HG02798 (cell line): ENCODE data around the gene B4GALT5.
"Not testable (repeated sequence)": the region's sequence is repeated elsewhere in the genome, so short reads cannot be mapped to it uniquely, and the experiment has no call there.

Experiments
- ATAC-seq: cut with Tn5 transposase; IDR thresholded peaks from one replicate; pipeline ENCODE4 v1.9.1; 2021; ENCODE audit warnings: mild to moderate bottlenecking; ENCODE audit not compliant: unreplicated experiment, poor library complexity

Gene B4GALT5

DNA sequence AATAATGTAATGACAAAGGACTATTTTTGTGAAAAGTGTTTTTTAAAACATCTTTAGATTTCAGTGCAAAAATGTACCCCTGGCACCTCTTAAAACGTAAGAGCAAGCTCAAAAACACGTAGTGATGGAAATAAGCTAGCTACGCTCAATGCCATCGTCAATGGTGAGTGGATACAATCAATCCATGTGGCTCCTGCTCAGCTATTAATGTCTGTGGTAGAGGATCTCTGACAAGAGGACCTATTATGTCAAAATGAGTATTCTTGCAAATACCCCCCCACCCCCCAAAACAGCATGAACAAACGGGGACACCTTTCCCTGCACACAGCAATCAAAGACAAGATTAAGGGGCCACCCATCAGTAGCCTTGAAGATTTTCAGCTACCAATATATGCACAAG, 80.7 kb downstream of the B4GALT5 start:
- no peak for ATAC-seq

DNA sequence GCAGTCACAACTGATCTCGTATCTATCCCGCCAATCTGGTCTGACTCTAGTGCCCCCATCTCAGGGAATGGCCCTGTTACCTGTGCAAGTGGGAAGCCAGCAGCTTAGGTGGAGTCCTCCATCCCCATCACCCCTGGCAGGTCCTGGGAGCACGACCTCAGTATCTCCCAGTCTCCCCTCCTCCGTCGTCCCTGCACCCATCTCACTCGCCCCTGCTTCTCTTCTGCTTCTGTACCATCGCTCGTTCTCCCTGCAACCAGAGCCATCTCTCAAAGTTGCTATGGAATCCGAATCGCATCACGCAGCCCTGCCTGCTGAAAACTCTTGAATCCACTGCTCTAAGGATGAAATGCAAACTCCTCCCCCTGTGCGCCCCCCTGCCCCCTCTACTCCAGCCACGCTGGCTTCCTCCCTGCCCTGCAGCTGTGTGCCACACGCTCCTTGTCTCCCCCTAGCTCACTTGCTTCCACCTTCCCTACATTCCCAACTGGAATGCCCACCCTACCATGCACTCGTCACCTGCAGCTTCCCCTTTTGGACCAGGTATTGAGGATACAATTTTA, 81.7 kb downstream of the B4GALT5 start:
- ATAC-seq, result no peak

DNA sequence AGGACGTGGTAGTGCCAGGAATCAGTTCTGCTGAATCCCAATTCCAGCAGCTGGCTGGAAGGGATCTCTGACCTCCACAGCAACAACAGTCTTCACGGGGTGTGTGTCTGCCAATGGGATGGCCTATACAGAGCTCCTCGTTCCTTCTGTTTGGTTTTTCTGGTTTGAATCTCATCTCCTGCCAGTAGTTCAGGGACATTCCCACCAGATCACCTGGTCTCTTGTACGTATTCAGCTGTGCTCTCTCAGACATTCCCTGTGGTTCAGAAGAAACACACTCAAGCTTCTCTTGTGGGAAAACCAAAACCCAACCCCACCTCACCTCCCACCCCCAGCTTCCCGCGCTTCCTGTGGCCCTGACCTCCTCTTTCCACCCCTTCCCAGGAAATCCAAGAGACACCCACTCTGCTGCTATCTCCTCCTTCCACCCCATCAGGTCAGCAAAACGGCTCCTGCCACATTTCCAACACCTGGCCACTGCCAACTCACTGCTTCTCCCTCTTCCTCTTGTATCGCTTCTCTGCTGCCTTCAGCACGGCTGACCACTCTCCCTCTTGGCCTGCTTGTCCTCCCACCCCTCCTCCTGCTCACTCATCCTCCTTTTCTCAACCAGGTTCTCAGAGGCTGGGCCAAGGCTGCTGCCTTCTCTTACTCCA, 82.5 kb downstream of the B4GALT5 start:
- peak; percentile 31 for ATAC-seq

DNA sequence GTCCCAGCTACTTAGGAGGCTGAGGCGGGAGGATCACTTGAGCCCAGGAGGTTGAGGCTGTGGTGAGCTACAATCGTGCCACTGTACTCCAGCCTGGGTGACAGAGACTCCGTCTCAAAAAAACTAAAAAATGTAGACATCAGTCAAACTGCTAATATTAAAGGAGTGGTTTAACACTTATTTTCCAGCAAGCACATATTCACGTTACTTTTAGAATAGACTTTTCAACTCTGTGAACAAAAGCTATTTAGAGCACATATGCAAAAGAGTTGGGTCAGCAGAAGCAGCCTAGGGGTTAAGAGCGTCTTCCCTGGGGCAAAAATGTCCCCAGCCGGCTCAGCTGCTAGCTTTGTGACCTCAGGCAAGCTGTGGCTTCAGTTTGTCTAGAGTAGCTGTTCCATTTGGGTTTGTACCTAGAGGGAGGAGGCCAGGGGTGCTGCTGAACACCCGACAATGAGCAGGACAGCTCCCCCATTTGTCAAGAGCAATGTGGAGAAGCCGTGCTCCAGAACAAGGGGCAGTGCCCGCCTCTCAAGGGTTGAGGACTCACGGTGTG, 83.2 kb downstream of the B4GALT5 start:
- ATAC-seq, result peak; percentile 90

DNA sequence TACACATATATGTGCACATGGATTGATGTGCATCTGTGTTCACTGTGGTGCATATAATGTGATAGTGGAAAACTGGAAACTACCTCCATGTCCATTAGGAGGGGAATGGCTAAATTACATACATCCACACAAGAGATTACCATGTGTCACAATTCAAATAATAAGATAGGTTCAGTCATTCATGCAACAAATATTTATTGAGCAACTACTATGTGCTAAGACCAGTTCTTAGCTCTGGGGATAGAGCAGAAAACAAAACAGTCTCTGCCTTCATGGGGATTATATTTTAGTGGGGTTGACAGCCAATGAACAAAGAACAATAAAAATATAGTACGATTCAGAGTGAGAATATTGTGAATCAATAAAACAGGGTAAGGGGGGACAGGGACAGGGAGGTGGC, 84.1 kb downstream of the B4GALT5 start:
- ATAC-seq, result no peak

DNA sequence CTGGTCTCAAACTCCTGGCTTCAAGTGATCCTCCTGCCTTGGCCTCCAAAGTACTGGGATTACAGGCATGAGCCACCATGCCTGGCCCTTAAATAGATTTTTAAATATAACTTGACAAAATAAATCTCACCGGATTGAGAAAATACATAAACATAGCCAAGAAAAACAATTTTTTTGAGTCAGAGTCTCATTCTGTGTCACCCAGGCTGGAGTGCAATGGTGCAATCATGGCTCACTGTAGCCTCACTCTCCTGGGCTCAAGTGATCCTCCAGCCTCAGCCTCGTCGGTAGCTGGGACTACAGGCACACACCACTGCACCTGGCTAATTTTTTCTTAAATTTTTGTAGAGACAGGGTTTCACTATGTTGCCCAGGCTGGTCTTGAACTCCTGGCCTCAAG, 85.4 kb downstream of the B4GALT5 start:
- ATAC-seq, result not testable (repeated sequence)

DNA sequence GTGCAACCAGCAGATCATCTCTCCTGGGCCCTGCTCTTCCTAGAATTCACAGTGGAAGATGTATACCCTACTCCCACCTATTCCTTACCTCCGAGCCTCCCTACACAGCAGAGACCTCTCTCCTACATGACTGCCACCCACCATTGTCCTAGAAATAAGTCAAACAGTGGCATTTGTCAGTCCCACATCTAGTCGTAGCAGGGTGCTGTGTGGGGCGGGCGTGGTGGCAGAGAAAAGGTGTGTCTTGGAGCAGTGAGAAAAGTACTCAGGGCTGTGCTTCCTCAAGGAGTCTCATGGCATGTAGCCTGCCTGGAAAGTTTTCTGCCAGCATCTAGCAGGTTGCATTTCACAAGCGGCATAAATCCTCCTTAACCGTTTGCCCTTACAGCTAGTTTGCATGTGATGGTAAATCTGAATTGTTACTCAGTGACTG, 86.3 kb downstream of the B4GALT5 start:
- no peak for ATAC-seq

DNA sequence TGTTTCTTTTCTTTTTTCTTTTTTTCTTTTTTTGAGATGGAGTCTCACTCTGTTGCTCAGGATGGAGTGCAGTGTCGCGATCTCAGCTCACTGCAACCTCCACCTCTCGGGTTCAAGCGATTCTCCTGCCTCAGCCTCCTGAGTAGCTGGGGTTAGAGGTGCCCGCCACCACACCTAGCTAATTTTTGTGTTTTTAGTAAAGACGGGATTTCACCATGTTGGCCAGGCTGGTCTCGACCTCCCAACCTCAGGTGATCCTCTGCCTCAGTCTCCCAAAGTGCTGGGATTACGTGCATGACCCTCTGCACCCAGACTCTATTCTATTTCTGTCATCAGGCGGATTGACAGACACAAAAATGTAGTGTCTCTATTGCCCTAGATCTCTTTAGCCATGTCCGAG, 88.7 kb downstream of the B4GALT5 start:
- not testable (repeated sequence) for ATAC-seq

DNA sequence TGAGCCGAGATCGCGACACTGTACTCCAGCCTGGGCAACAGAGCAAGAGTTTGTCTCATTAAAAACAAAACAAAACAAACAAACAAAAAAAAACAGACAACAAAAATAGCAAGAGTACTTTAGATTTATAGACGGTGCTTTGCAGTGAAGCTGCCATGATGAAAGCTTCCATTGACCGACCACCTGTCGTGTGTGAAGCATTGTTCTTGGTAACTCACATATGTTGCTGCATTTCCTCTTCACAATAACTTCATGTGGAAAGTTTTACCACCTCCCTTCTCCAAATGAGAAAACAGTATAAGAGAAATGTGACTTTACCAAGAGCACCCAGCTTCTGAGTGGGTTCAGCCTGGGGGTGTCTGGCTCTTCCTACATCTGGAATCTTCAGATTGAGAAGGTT, 89.4 kb downstream of the B4GALT5 start:
- no peak for ATAC-seq

DNA sequence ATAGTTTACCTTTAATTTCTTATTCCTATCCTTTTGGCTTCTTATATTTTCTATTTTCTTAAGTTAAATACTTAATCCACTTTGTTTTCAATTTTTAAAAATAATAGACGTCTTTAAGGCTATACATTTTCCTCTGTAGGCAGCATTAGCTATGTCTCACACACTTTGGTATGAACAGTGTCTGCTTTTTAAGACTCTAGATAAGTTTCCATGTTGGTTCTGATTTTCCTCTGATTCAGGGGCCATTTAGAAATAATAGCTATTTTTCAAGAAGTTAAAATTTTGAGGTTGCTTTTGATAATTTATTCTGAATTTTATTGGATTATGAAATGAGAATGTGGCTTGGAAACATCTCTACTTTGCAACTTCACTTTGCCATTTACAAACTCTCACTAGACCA, 91.4 kb downstream of the B4GALT5 start:
- ATAC-seq, result no peak

DNA sequence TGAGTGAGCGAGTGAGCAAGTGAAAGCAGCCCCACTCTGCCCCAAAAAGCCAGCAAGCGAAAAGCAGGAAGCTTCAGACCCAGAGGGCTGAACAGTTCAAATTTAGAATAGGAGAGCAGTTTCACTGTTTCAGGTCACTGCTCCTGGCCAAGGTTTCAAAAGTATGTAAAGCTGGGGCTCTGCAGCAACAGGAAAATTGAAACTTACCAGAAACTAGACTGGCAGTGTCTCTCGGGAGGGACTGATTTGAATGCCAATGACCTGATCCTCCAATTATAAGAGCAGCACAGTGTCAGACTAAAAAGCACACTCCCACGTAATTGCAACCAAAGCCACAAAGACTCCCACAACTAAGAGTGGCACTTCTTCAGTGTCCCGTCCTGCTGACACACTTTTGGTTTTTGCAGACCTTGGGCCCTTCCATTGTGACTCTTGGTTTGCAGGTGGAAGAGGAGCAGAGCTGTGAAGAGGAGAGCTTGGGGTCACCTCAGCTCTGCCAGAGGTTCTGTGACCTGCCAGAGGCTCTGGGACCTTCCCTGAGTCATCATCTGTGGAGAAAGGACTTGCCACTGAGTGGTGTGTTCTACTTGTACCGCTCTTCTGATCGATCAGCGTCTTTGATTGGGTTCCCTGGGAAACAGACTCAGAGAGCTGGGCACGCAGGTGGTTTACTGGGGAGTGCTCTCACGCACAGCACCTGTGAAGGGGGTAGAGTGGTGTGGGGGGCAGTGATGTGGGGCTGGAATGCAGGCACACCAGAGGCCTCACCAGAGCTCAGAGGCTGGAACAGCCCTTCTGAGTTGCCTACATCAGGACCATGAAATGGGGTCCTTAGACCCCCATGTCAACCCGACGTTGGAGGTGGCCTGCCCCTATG, 93.1 kb downstream of the B4GALT5 start:
- ATAC-seq, result peak; percentile 88

DNA sequence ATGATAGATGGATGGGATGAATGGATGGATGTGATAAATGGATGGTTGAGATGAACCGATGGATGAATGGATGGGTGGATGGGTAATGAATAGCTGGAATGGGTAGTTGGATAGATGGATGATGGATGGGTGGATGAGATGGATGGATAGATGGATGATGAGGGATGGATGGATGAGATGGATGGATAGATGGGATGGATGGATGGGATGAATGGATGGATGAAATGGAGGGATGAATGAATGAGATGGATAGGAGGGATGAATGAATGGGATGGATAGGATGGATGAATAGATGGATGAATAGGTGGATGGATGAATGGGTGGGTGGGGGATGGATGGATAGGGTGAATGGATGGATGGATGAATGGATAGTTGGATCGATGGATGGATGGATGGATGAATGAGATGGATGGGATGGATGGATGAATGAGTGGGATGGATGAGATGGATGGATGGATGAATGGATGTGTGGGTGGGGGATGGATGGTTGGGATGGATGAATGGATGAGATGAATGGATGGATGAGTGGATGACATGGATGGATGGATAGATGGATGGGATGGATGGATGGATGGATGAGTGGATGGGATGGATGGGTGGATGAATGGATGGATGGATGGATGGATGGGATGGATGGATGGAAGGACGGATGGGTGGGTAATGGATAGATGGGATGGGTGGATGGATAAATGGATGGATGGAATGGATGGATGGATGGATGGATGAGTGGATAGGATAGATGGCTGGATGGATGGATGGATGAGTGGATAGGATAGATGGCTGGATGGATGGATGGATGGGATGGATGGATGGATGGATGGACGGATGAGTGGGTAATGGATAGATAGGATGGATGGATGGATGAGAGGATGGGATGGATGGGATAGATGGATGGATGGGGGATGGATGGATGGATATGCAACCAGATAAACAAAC, 94.3 kb downstream of the B4GALT5 start:
- no peak for ATAC-seq

DNA sequence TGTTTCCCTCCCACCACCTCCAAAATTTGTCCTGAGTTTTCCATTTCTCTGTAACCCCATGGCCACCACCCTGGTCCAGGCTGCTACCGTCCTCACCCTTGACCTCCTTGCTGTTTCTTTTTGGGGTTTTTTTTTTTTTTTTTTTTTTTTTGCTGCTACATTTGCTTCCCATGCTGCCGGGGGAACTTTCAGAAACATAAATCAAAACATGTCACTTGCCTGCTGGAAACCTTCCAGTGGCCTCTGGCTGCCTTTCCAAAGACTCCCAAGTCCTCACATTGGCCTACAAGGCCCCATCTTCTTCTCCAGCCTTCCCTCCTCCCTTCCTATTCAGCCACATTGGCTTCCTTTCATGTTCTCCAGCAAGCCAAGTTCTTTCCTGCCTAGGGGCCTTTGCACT, 95.4 kb downstream of the B4GALT5 start:
- no peak for ATAC-seq

DNA sequence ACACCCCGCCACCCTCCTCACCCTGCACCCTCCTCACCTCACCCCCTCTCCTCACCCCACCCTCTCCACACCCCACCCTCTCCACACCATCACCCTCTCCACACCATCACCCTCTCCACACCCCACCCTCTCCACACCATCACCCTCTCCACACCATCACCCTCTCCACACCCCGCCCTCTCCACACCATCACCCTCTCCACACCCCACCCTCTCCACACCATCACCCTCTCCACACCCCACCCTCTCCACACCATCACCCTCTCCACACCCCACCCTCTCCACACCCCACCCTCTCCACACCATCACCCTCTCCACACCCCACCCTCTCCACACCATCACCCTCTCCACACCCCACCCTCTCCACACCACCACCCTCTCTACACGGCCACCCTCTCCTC, 96.3 kb downstream of the B4GALT5 start:
- not testable (repeated sequence) for ATAC-seq

DNA sequence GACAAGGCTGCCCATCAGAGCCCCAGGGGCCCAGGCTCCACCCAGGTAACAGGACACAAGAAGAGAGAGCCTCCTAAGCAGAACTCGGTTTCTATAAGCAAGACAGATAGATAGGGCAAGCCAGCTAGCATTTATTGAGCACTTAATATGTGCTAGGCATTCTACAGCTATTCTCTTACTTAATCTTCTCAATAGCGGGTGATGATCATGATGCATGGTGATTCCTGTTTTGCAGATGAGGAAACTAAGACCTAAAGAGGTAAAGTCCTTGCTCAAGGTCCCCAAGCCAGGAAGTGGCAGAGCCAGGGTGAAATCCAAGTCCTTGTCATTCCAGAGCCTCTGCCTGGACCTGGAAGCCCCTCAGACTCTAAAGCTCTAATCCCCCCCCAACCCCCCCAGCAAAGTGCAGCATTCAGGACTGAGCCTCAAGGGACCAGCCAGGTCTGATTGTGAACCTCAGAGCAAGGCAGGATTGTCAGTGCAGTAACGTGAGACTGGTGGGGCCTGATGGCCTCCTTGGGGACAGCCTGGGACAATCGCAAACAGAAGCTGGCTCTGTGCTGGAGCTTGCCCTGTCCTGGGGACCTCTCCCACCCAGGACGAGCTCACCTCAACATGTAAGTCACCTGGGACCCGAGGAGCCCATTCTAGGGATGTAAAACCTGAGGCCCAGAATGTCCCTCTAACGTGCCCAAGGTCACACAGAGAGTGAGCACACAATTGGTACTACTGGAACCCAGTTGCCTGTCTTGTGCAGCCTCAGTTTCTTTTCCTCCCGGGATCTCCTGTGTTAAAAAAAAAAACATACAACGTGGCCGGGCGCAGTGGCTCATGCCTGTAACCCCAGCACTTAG, 97.3 kb downstream of the B4GALT5 start:
- no peak for ATAC-seq

DNA sequence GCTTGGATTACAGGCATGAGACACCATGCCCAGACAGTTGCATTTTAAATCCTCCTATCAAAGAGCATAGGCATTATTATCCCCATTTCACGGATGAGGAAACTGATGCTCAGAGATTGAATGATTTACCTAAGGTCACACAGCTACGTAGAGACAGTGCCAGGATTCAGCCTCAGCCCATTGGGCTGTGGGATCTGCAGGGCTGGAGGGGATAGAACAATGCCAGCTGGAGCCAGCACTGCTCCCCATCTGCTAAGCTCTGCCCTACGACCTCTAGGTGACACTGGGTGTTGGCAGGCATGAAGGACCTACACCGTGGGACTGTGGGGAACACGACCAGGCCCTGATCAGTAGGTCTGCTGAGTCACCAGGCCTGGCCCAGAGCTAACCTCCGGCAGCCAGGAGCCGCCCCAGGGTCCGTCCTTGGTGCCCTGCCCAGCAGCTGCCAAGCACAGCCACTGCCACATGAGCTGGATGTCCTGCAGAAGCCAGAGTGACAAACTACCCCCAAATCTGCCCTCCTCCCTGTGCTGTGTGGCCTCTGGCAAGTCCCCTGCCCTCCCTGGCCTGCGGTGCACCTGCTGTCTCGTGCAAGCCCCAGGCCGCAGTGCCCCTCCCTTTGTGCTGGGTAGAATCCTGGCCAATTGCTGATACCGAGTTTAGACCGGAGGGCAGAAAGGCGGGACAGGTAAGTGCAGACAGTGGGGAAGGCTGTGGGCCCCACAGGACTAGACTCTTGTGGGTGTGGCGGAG, 98.1 kb downstream of the B4GALT5 start:
- ATAC-seq, result no peak

DNA sequence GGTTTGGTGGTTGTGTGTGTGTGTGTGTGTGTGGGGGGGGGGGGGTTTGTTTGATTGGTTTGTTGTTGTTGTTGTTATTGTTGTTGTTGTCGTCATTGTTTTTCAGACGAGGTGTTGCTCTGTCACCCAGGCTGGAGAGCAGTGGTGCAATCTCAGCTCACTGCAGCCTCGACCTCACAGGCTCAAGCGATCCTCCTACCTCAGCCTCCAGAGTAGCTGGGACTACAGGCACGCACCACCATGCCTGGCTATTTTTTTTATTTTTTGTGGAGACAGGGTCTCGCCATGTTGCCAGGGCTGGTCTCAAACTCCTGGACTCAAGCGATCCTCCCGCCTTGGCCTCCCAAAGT, 98.7 kb downstream of the B4GALT5 start:
- not testable (repeated sequence) for ATAC-seq

DNA sequence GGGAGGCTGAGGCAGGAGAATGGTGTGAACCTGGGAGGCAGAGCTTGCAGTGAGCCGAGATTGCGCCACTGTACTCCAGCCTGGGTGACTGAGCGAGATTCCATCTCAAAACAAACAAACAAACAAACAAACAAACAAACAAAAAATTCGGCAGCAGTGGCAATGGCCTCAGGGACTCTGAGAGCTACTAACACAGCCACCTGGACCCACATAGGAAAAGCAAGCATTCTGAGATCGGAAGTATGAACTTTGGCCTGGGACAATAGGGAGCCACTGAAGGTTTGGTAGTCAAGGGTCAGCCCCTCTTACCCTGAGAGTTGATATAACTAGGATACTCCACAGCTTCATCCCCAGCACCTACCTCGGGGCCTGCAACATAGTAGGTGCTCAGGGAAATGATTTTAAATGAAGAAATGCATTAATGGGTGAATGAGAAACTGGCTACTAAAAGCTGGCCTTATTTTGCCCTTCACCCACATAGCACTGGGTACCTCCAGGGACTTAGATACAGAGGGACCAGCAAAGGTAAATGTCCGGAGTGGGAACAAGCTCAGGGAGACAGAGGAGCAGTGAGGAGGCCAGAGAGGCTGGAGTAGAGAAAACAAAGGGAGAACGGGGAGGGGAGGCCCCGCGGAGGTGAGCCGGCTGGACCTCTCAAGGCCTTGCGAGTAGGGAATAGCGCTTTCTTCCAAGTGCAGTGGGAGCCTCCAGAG, 99.2 kb downstream of the B4GALT5 start:
- no peak for ATAC-seq
